Coronary artery (tissue), 2 donors: ENCODE results near the gene XRCC1.

Experiments used
- DNase-seq: peaks from one replicate; pipeline ENCODE4 v3.0.0-alpha.2; 2017; ENCODE audit warnings: low spot score
- H3K27ac ChIP-seq, 2 donors: fragments of 200-600 bp; sonication (generic); one replicate each; pipeline ENCODE4 v1.5.1; 2016 to 2019
- H3K4me3 ChIP-seq: fragments of 200-600 bp; sonication (generic); 2 replicates; pipeline ENCODE4 v1.5.1; 2016; ENCODE audit warnings: mild to moderate bottlenecking, moderate library complexity
- CTCF ChIP-seq: fragments of 200-600 bp; sonication (generic); IDR thresholded peaks from one replicate; pipeline ENCODE4 v1.5.1; 2019; ENCODE audit warnings: antibody characterized with exemption

Gene XRCC1

GRCh38 chr19:43574424-43575155, 737 bp downstream of the XRCC1 start:
- Histone ChIP-seq H3K4me3 (peak overlapping the region; percentile 79), H3K27ac (peak overlapping the region; percentile 74 to 79)
- DNase-seq = no peak
- TF ChIP-seq CTCF = no peak

GRCh38 chr19:43572171-43572588, 3.1 kb downstream of the XRCC1 start:
- H3K4me3 ChIP-seq = no peak overlapping the region
- no peak overlapping the region for H3K27ac ChIP-seq
- no peak for TF ChIP-seq CTCF
- DNase-seq = no peak

GRCh38 chr19:43570174-43570791, 5.0 kb downstream of the XRCC1 start:
- no peak overlapping the region for H3K4me3 ChIP-seq
- no peak for DNase-seq
- no peak for TF ChIP-seq CTCF
- H3K27ac ChIP-seq = no peak overlapping the region

- H3K4me3 ChIP-seq = no peak overlapping the region
- no peak for DNase-seq
- TF ChIP-seq CTCF = no peak
- H3K27ac ChIP-seq = no peak overlapping the region
These were observed 5.7 kb downstream of the XRCC1 start for GRCh38 chr19:43569657-43570056.

GRCh38 chr19:43564800-43565199, 10.5 kb downstream of the XRCC1 start:
- Histone ChIP-seq H3K27ac (no peak overlapping the region), H3K4me3 (no peak overlapping the region)
- no peak for DNase-seq
- no peak for TF ChIP-seq CTCF

GRCh38 chr19:43563816-43564457, 11.4 kb downstream of the XRCC1 start:
- Histone ChIP-seq H3K4me3 (no peak overlapping the region), H3K27ac (peak overlapping the region; percentile 77)
- no peak for TF ChIP-seq CTCF
- DNase-seq = no peak
